ENCODE measurements around the gene ATAD2B.

Gene ATAD2B

GRCh38 chr2:23905155-23905554, 21.8 kb downstream of the ATAD2B start:
- DNase-seq: no peak

- DNase-seq: peak; percentile 20
Observed at GRCh38 chr2:23904692-23905091, 22.2 kb downstream of the ATAD2B start.

GRCh38 chr2:23904215-23904614, 22.7 kb downstream of the ATAD2B start:
- no peak for DNase-seq

GRCh38 chr2:23903034-23903433, 23.9 kb downstream of the ATAD2B start:
- no peak for DNase-seq

- DNase-seq: no peak
Observed at GRCh38 chr2:23901966-23902846, 24.7 kb downstream of the ATAD2B start.

- no peak for DNase-seq
Observed at GRCh38 chr2:23900541-23901322, 26.2 kb downstream of the ATAD2B start.

GRCh38 chr2:23900133-23900532, 26.8 kb downstream of the ATAD2B start:
- no peak for DNase-seq

- DNase-seq: no peak
Observed at GRCh38 chr2:23871206-23871605, 55.7 kb downstream of the ATAD2B start.

GRCh38 chr2:23867449-23867848, 59.5 kb downstream of the ATAD2B start:
- DNase-seq: no peak

- no peak for DNase-seq
Observed at GRCh38 chr2:23862716-23863426, 64.1 kb downstream of the ATAD2B start.

GRCh38 chr2:23861952-23862351, 65.0 kb downstream of the ATAD2B start:
- DNase-seq: no peak

GRCh38 chr2:23859983-23860382, 66.9 kb downstream of the ATAD2B start:
- no peak for DNase-seq

GRCh38 chr2:23859234-23859633, 67.7 kb downstream of the ATAD2B start:
- DNase-seq: no peak

- DNase-seq: no peak
Observed at GRCh38 chr2:23850564-23851256, 76.2 kb downstream of the ATAD2B start.

- DNase-seq: no peak
Observed at GRCh38 chr2:23844905-23845304, 82.0 kb downstream of the ATAD2B start.

- DNase-seq: no peak
Observed at GRCh38 chr2:23843051-23843976, 83.6 kb downstream of the ATAD2B start.

GRCh38 chr2:23839919-23840578, 86.9 kb downstream of the ATAD2B start:
- no peak for DNase-seq

- DNase-seq: no peak
Observed at GRCh38 chr2:23838996-23839395, 87.9 kb downstream of the ATAD2B start.

- DNase-seq: no peak
Observed at GRCh38 chr2:23838581-23838980, 88.3 kb downstream of the ATAD2B start.

GRCh38 chr2:23837871-23838270, 89.1 kb downstream of the ATAD2B start:
- no peak for DNase-seq

- no peak for DNase-seq
Observed at GRCh38 chr2:23836971-23837565, 89.9 kb downstream of the ATAD2B start.
